Measurements from ENCODE around the gene ASTL. TPM values are rescaled to one million over a fixed set of nuclear protein-coding genes. Genes with fewer than 3 reads are reported as not detected.

Gene ASTL
- total RNA-seq, 2 experiments from 2014 or later = 0.22 TPM; not detected in 1

DNA sequence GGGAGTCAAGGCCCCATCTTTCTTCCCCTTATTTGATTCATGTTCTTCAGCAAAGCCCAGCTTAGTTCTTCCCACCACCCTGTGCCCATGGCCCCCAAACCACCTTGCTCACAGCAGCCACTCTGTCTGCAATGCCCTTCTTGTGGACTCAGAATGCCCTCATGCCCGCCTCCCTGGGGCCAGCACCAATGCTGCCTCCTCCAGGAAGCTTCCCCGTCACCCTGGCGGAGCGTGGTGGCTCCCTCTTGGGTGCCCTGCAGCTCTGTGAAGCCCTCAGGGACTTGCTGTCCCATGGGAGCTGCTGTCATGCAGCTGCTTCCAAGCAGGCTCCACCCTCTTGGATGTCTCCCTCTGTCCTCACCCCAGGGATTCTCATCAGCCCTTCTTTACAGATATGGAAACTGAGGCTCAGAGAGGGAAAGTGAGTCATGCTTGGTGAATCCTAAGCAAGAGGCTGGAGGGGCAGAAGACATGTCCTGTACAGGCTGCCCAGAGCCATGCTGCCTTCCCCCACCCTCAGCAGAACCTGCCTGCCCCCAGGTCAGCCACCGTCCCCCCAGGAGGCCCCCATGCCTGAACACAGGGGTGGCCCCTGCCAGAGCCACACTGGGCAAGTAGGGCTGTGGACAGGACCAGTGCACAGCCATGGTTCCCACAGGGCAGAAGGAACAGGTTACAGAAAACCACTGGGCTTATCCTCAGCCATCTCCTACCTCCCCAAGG is 18.8 kb upstream of the ASTL start:
- CTCF ChIA-PET = interaction anchor here (1.0 to 1.3 kb wide), 2 partner anchors 17 to 25 kb away, joined by 4 to 6 read pairs; no protein-coding TSS in a partner anchor
- H3K4me1 Mint-ChIP-seq = peaks cover 72% of the 10 kb centered on the region
- H3K4me3 Mint-ChIP-seq = no peak overlapping the region
- POLR2A ChIA-PET = interaction anchor here (1.1 kb wide), 1 partner anchor 12 kb away, joined by 3 read pairs; the partner anchor contains the start of gene DUSP2
- H3K27me3 Mint-ChIP-seq = no peaks in the 10 kb centered on the region
- peak overlapping the region; percentile 84 for H3K27ac Mint-ChIP-seq
- DNase-seq = no peak
- peaks cover 5% of the 10 kb centered on the region for H3K9me3 Mint-ChIP-seq
- peaks cover 5% of the 10 kb centered on the region for H3K36me3 Mint-ChIP-seq (ENCODE audit: low read depth)

DNA sequence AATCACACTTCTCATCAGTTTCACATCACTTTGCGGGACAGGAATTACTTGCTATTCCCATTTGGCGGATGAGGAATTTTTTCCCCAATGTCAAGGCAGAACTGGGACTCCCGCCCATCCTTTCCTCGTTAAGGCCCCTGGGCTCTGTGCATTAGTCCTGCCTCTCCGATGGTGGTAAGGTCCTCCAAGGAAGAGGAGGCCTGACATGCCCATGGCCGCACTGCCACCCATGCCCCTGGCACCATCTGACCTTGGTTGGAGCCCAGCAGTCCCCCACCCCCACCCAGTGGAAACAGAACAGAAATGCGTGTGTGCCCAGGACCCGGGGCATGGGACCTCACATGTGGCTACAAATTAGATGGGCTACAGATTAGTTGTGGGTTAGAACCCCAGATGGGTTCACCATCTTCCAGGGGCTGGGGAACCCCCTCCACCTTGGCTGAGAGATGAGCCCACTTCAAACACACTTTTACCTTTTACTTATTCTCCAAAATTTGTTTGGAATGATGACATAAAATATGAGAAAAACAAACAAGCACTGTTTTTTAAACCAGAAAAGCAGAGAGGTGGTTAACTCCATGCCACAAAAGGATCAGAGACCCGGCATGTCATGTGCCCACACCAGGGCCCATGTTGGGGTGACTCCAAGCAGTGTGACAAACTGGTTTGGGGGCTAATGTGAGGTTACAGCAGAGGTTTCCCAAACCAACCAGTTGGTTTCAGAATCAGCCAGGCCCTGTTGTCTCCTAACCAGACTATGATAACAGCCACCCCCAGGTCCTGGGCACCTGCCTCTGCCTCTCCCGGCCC is 17.9 kb upstream of the ASTL start:
- CTCF ChIA-PET = interaction anchor here (0.7 to 1.3 kb wide), 4 partner anchors 10 to 39 kb away, joined by 3 to 6 read pairs (median 4); no protein-coding TSS in a partner anchor
- no peaks in the 10 kb centered on the region for H3K27me3 Mint-ChIP-seq
- peaks cover 5% of the 10 kb centered on the region for H3K9me3 Mint-ChIP-seq
- peak overlapping the region; percentile 84 for H3K27ac Mint-ChIP-seq
- H3K4me1 Mint-ChIP-seq = peaks cover 75% of the 10 kb centered on the region
- no peak overlapping the region for H3K4me3 Mint-ChIP-seq
- peak; percentile 43 for DNase-seq
- POLR2A ChIA-PET = no interaction called here
- peaks cover 5% of the 10 kb centered on the region for H3K36me3 Mint-ChIP-seq (ENCODE audit: low read depth)

DNA sequence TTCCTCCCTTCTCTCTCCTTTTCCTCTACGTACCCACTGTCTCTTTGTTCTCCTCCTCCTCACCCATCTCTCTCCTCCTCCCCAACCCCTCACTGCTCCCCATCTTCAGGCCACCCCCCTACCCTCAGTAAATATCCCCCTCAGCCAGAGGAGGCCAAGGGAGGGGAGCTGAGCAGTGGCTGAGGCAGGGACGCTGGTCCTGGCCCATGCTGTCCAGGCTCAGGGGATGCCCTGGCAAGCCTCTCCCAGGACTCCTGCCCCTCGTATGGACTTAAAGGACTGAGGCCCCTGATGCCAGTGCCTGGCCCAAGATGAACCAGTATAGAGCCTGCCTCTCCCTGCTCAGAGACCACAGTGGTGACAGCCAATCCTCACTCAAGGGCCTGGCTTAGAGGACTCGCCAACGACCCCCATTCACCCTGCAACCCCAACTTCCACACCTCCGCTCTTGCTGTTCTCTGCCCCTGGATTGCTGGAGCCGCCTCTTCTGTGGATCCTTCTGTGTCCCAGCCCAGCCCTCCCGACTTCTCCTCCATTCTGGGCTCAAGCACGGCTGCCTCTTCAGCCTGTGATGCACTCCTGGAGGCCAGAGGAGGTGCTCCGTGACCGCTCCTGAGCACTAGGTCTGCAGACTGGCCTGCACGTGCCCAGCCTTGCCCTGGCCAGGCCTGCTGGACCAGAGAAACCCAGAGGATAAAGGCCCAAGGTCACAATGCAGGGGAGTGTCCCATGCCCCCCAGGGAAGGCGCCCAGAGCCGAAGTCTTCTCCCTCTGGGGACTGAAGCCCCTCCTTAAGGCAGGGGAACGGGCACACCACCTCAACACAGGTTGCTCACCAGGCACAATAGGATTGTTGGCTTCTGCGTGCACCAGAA is 16.4 kb upstream of the ASTL start:
- Mint-ChIP-seq H3K9me3 (no peaks in the 10 kb centered on the region), H3K27me3 (no peaks in the 10 kb centered on the region), H3K36me3 (ENCODE audit: low read depth) (peaks cover under 1% of the 10 kb centered on the region), H3K4me3 (no peak overlapping the region), H3K27ac (peak overlapping the region; percentile 64), H3K4me1 (peaks cover 75% of the 10 kb centered on the region)
- DNase-seq = no peak
- CTCF ChIA-PET = interaction anchor here (1.0 to 1.7 kb wide), 2 partner anchors 16 to 20 kb away, joined by 6 to 8 read pairs; partner anchors contain the start of gene ASTL
- POLR2A ChIA-PET = no interaction called here

DNA sequence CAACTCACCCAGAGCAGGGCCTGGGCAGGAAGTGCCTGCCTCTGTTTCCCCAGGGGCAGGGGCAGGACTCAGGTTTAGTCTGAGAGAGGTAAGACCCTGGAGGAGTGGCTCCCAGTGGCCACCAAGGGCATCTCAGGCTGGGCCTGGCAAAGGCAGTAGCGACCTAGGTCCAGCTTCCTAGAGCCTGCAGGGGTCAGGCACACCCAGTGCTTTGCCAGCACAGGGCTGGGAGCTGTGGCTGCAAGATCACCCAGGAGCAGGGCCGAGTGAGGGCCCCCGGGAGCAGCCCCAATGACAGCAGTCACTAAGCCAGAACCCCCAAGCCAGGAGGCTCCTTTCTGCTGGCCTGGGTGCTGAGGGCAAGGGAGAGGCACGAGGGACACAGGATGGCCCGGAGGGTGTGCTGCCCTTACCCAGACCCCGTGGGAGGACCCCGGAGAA is 15.7 kb upstream of the ASTL start:
- Mint-ChIP-seq H3K4me1 (peaks cover 72% of the 10 kb centered on the region), H3K36me3 (ENCODE audit: low read depth) (no peaks in the 10 kb centered on the region), H3K27me3 (no peaks in the 10 kb centered on the region), H3K9me3 (no peaks in the 10 kb centered on the region), H3K4me3 (no peak overlapping the region), H3K27ac (no peak overlapping the region)
- POLR2A ChIA-PET = no interaction called here
- no peak for DNase-seq
- CTCF ChIA-PET = interaction anchor here (1.7 to 4.1 kb wide), 2 partner anchors 16 to 20 kb away, joined by 8 to 17 read pairs; partner anchors contain the start of gene ASTL

DNA sequence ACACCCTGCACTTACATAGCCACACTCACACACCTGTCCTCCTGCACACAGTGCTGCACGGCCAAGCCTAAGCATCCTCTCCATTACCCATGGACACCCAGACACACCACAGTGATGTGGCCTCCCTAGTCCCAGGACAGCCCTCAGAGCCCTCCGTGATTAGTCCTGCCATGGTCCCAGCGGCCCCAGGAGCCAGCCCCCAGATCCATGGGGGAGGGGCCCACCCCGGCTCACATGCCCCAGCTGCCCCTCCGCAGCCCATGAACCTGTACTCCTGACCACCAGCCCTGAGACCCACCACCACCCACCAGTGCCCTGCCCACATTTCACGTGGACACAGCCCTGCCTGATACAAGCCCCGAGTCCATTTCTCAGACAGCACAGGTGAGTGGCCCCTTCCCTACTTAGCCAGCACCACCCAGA is 15.0 kb upstream of the ASTL start:
- Mint-ChIP-seq H3K27me3 (no peaks in the 10 kb centered on the region), H3K4me3 (no peak overlapping the region), H3K4me1 (peaks cover 72% of the 10 kb centered on the region), H3K36me3 (ENCODE audit: low read depth) (no peaks in the 10 kb centered on the region), H3K27ac (peak overlapping the region; percentile 16), H3K9me3 (no peaks in the 10 kb centered on the region)
- DNase-seq = no peak
- ChIA-PET CTCF (interaction anchor here (1.7 to 4.1 kb wide), 2 partner anchors 15 to 21 kb away, joined by 8 to 17 read pairs; partner anchors contain the start of gene ASTL), POLR2A (no interaction called here)

DNA sequence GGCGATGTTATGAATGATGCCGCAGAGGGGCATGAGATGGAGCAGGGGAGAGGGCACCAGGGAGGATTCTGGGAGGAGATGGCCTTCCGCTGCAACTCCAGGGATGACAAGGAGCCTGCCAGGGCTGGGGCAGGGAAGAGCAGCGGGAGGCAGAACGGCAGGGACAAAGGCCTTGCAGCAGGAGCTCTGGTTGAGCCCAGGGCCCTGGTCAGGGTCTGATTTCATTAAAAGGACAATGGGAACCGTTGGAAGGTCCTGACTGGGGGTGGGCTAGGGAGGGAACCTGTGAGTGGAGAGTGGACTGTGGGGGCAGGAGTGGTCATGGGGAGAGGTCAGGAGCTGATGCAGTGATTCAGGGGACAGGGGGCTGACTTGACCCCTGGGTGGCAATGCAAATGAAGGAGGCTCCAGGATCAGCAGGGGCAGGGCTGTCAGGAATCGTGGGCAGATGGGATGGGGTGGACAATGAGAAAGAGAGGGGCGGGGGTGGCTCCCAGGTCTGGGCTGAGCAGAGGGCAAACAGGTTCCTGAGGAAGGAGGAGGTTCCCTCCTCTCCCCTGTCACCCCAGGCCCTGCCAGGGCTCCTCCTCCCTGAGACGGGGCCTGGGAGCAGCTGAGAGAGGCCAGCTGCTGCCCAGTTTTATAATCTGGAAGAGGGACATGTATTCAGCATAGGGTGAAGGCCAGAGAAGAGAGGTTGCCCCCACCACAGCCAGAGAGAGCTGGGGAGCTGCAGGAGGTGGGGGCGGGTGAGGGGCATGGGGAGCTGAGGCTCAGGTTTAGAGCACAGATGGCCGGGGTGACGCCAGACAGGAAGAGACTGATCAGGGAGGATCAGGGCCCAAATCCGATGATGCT is 14.2 kb upstream of the ASTL start:
- CTCF ChIA-PET = interaction anchor here (1.7 to 4.1 kb wide), 3 partner anchors 14 to 22 kb away, joined by 8 to 20 read pairs (median 17); partner anchors contain the start of gene ASTL
- no peak overlapping the region for H3K4me3 Mint-ChIP-seq
- H3K9me3 Mint-ChIP-seq = no peaks in the 10 kb centered on the region
- H3K4me1 Mint-ChIP-seq = peaks cover 72% of the 10 kb centered on the region
- no peak for DNase-seq
- no peak overlapping the region for H3K27ac Mint-ChIP-seq
- H3K36me3 Mint-ChIP-seq (ENCODE audit: low read depth) = no peaks in the 10 kb centered on the region
- H3K27me3 Mint-ChIP-seq = no peaks in the 10 kb centered on the region
- POLR2A ChIA-PET = no interaction called here

DNA sequence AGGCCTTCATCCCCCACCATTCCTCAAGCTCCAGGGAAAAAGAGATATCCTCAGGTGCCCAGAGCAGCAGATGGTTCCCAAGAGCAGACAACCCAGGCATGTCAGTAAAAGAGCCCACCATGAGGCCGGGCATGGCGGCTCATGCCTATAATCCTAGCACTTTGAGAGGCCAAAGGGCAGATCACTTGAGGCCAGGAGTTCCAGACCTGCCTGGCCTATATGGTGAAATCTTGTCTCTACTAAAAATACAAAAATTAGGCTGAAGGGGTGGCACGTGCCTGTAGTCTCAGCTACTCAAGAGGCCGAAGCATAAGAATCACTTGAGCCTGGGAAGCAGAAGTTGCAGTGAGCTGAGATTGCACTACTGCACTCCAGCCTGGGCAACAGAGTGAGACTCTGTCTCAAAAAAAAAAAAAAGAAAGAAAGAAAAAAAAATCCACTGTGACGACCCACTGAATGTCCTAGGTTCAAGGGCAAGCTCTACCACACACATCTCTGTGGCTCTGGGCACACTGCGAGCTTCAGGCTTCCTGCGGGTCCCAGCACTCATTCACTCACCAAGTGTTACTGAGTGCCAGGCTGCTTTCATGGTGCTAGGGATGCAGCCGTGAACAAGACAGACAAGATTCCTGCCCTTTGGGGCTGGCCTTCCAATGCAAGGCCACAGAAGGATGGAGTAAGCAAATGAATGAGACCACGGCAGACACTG is 13.4 kb upstream of the ASTL start:
- H3K4me3 Mint-ChIP-seq = no peak overlapping the region
- H3K9me3 Mint-ChIP-seq = no peaks in the 10 kb centered on the region
- ChIA-PET POLR2A (no interaction called here), CTCF (interaction anchor here (2.3 to 4.1 kb wide), 4 partner anchors 8 to 23 kb away, joined by 8 to 20 read pairs (median 13); partner anchors contain the start of gene ASTL)
- no peaks in the 10 kb centered on the region for H3K36me3 Mint-ChIP-seq (ENCODE audit: low read depth)
- no peak for DNase-seq
- peak overlapping the region; percentile 69 for H3K27ac Mint-ChIP-seq
- H3K4me1 Mint-ChIP-seq = peaks cover 72% of the 10 kb centered on the region
- no peaks in the 10 kb centered on the region for H3K27me3 Mint-ChIP-seq

DNA sequence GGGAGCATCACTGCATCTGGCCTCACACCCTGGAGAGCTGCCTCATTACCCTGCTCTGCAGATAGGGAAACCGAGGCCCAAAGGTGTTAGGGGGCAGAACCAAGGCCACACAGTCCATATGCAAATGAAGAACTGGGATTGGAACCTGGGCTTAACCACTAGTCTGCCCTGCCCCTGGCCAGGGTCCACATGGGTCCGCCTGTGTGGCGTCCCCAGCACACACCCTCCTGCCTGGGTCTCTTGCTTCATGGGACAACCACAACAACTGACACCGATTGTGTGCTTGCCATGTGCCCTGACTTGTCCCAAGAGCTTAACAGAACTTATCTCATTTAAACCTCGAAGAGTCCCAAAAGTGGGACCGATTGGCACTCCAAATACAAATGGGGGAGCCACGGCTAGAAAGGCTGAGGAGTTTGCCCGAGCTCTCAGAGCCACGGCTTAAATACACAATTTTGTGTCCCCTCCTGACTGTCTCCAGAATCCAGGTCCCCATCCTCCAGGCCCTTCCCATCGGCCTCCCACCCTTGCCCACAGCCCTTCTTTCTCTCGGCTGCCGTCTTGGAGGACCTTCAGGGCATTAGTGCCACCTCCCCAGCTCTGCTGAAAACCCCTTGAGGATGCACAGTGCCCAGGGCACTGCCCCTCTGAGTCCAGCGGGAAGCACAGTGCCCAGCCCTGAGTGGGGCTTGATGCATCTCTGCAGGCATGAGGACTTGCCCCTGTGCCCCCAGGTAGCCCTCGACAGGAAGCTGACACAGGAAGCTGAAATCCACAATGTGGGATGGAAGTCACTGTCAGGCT is 12.7 kb upstream of the ASTL start:
- H3K4me1 Mint-ChIP-seq = peaks cover 72% of the 10 kb centered on the region
- POLR2A ChIA-PET = no interaction called here
- no peaks in the 10 kb centered on the region for H3K36me3 Mint-ChIP-seq (ENCODE audit: low read depth)
- CTCF ChIA-PET = interaction anchor here (2.3 to 4.1 kb wide), 4 partner anchors 9 to 23 kb away, joined by 8 to 20 read pairs (median 13); partner anchors contain the start of gene ASTL
- no peak overlapping the region for H3K4me3 Mint-ChIP-seq
- no peaks in the 10 kb centered on the region for H3K27me3 Mint-ChIP-seq
- no peaks in the 10 kb centered on the region for H3K9me3 Mint-ChIP-seq
- DNase-seq = no peak
- peak overlapping the region; percentile 69 for H3K27ac Mint-ChIP-seq

DNA sequence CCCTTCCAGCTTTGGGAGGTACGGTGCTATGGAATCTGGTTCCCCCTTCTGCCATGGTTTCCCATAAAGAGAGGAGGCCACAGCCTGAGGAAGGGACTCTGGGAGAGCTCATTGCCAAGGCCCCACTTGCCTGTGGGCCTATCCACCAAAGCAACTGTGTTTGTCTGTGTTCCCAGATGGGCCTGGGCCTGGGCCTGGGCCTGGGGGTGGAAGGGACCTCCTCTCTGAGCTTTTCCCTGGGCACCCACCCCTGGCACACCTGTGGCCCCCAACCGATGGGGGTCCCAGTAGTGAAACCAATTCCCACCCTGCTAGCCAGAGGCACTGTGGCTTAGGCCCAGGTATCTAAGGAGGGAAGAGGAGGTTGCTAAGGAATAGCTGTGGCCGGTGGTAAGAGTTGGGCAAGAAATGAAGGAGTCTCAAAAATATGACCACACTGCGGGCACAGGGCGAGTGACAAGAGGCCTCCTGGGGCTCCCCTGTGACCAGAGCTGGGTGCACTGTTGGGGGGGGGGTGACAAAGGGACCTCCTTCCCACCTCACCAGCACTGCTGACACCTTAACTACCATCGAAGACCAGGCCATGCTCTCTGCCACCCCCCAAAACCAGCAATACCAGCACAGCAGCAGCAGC is 11.8 kb upstream of the ASTL start:
- no peak for DNase-seq
- H3K4me1 Mint-ChIP-seq = peaks cover 71% of the 10 kb centered on the region
- no peaks in the 10 kb centered on the region for H3K27me3 Mint-ChIP-seq
- H3K36me3 Mint-ChIP-seq (ENCODE audit: low read depth) = no peaks in the 10 kb centered on the region
- no peak overlapping the region for H3K4me3 Mint-ChIP-seq
- CTCF ChIA-PET = interaction anchor here (0.6 to 15.6 kb wide), 6 partner anchors 10 to 26 kb away, joined by 3 to 239 read pairs (median 13); partner anchors contain the start of gene ASTL
- POLR2A ChIA-PET = no interaction called here
- H3K27ac Mint-ChIP-seq = peak overlapping the region; percentile 50
- no peaks in the 10 kb centered on the region for H3K9me3 Mint-ChIP-seq
